Vagina (tissue), 2 donors: Measurements from ENCODE around the gene TFAP2C. TPM values are rescaled to one million over a fixed set of nuclear protein-coding genes. Genes with fewer than 3 reads are reported as not detected.

Source experiments
- DNase-seq, 2 donors: peaks; one replicate each; pipeline ENCODE4 v3.0.0-alpha.2; 2017; ENCODE audit errors: extremely low spot score in 2 of 2
- H3K27ac ChIP-seq: fragments of 200-600 bp; sonication (generic); one replicate; pipeline ENCODE4 v1.5.1; 2019
- H3K27me3 ChIP-seq: fragments of 200-600 bp; sonication (generic); one replicate; pipeline ENCODE4 v1.5.1; 2019
- H3K36me3 ChIP-seq, 2 donors: fragments of 200-600 bp; sonication (generic); one replicate each; pipeline ENCODE4 v1.5.1; 2017 to 2019
- H3K4me1 ChIP-seq: fragments of 200-600 bp; sonication (generic); one replicate; pipeline ENCODE4 v1.5.1; 2019
- H3K4me3 ChIP-seq, 2 donors: fragments of 200-600 bp; sonication (generic); 1 replicate in 1 of 2; 2 replicates in 1 of 2; pipeline ENCODE4 v1.5.1; 2016 to 2019
- H3K9me3 ChIP-seq: fragments of 200-600 bp; sonication (generic); one replicate; pipeline ENCODE4 v1.5.1; 2019
- CTCF ChIP-seq, 3 experiments: fragments of 450-650 bp in 2 of 3; fragments of 200-600 bp in 1 of 3; sonication (generic) in 1 of 3; IDR thresholded peaks; one replicate each; pipeline ENCODE4 v1.5.1; 2017 to 2019; ENCODE audit warnings: antibody characterized with exemption in 3 of 3, mild to moderate bottlenecking in 2 of 3, moderate library complexity in 2 of 3
- POLR2A ChIP-seq, 2 donors: fragments of 450-650 bp; IDR thresholded peaks; one replicate each; pipeline ENCODE4 v1.6.1; 2017; ENCODE audit warnings: antibody characterized with exemption in 2 of 2, mild to moderate bottlenecking in 2 of 2, moderate library complexity in 2 of 2
- POLR2AphosphoS5 ChIP-seq, 2 donors: sonication (generic); formaldehyde crosslinking; IDR thresholded peaks; one replicate each; pipeline ENCODE4 v1.9.0; 2017; ENCODE audit warnings: antibody characterized with exemption in 2 of 2, mild to moderate bottlenecking in 2 of 2, low read depth in 1 of 2; ENCODE audit not compliant: insufficient read depth in 1 of 2
- intact Hi-C: fragments of 100-400 bp; cut with DNase I; formaldehyde crosslinking; loops from one replicate; pipeline ENCODE4 v1.15.1; 2023
- total RNA-seq: library from RNA; depleted of rRNA; stranded (reverse); fragments of >200 nt; gene quantifications from one replicate; pipeline ENCODE4 v1.2.3, GENCODE V29; 2016

The TFAP2C gene
- total RNA-seq: 20.6 TPM

- H3K36me3 ChIP-seq: no peaks in the 10 kb centered on the region
- H3K4me3 ChIP-seq: peak within 1 kb of the TSS; percentile 75 to 86
- H3K27me3 ChIP-seq: no peaks in the 10 kb centered on the region
- TF ChIP-seq CTCF (IDR thresholded peaks at IDR 0.05): no peak
- TF ChIP-seq POLR2A (IDR thresholded peaks at IDR 0.05): peak in 1 of 2 donors; percentile 75
- TF ChIP-seq POLR2AphosphoS5 (IDR thresholded peaks at IDR 0.05; ENCODE audit: insufficient read depth in 1 of 2, low read depth in 1 of 2): peak in 1 of 2 donors; percentile 91
- H3K4me1 ChIP-seq: peaks cover 62% of the 10 kb centered on the region
- H3K9me3 ChIP-seq: no peaks in the 10 kb centered on the region
- DNase-seq: no peak
- intact Hi-C loops: no loop called here
- H3K27ac ChIP-seq: peak within 1 kb of the TSS; percentile 92
These were observed at the start of gene TFAP2C for GRCh38 chr20:56628873-56629463. Gene TFAP2C, plus strand, starts transcription at chr20:56629306. Its CDS starts 239 bp downstream, at chr20:56629545.

- DNase-seq: no peak
- Histone ChIP-seq H3K4me1 (no peaks in the 10 kb centered on the region), H3K36me3 (no peaks in the 10 kb centered on the region), H3K27ac (no peak overlapping the region), H3K9me3 (no peaks in the 10 kb centered on the region), H3K27me3 (no peaks in the 10 kb centered on the region), H3K4me3 (no peak overlapping the region)
- intact Hi-C loops: no loop called here
- no peak for TF ChIP-seq CTCF (IDR thresholded peaks at IDR 0.05)
- TF ChIP-seq POLR2A (IDR thresholded peaks at IDR 0.05): no peak
- no peak for TF ChIP-seq POLR2AphosphoS5 (IDR thresholded peaks at IDR 0.05; ENCODE audit: insufficient read depth in 1 of 2, low read depth in 1 of 2)
These were observed 48.9 kb upstream of the TFAP2C start for GRCh38 chr20:56580226-56580625.

- TF ChIP-seq POLR2A (IDR thresholded peaks at IDR 0.05) (no peak), POLR2AphosphoS5 (IDR thresholded peaks at IDR 0.05; ENCODE audit: insufficient read depth in 1 of 2, low read depth in 1 of 2) (no peak), CTCF (IDR thresholded peaks at IDR 0.05) (no peak)
These were observed 47.4 kb upstream of the TFAP2C start for GRCh38 chr20:56581701-56582100.

DNA sequence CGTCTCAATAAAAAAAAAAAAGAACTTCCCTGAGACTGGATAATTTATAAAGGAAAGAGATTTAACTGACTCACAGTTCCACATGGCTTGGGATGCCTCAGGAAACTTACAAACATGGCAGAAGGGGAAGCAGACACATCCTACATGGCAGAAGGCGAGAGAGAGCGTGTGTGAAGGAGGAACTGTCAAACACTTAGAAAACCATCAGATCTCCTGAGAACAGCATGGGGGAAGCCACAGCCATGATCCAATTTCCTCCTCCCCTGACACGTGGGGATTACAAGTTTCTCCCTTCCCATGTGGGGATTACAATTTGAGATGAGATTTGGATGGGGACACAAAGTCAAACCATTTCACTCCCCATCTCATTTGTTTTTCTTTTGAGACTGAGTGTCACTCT is 46.6 kb upstream of the TFAP2C start:
- Histone ChIP-seq H3K27me3 (no peaks in the 10 kb centered on the region), H3K36me3 (no peaks in the 10 kb centered on the region), H3K27ac (no peak overlapping the region), H3K4me3 (no peak overlapping the region), H3K4me1 (no peaks in the 10 kb centered on the region), H3K9me3 (no peaks in the 10 kb centered on the region)
- intact Hi-C loops: no loop called here
- no peak for TF ChIP-seq POLR2AphosphoS5 (IDR thresholded peaks at IDR 0.05; ENCODE audit: insufficient read depth in 1 of 2, low read depth in 1 of 2)
- no peak for TF ChIP-seq POLR2A (IDR thresholded peaks at IDR 0.05)
- no peak for TF ChIP-seq CTCF (IDR thresholded peaks at IDR 0.05)
- DNase-seq: no peak

More at GRCh38 chr20:56581701-56582100, 47.4 kb upstream of the TFAP2C start:
- H3K27ac ChIP-seq: no peak overlapping the region
- intact Hi-C loops: no loop called here
- no peaks in the 10 kb centered on the region for H3K27me3 ChIP-seq
- no peaks in the 10 kb centered on the region for H3K9me3 ChIP-seq
- H3K36me3 ChIP-seq: no peaks in the 10 kb centered on the region
- no peak for DNase-seq
- no peaks in the 10 kb centered on the region for H3K4me1 ChIP-seq
- H3K4me3 ChIP-seq: no peak overlapping the region

- Histone ChIP-seq H3K4me3 (no peak overlapping the region), H3K4me1 (no peaks in the 10 kb centered on the region), H3K9me3 (no peaks in the 10 kb centered on the region), H3K27ac (no peak overlapping the region), H3K27me3 (no peaks in the 10 kb centered on the region), H3K36me3 (no peaks in the 10 kb centered on the region)
- intact Hi-C loops: no loop called here
- TF ChIP-seq CTCF (IDR thresholded peaks at IDR 0.05): no peak
- no peak for TF ChIP-seq POLR2AphosphoS5 (IDR thresholded peaks at IDR 0.05; ENCODE audit: insufficient read depth in 1 of 2, low read depth in 1 of 2)
- no peak for TF ChIP-seq POLR2A (IDR thresholded peaks at IDR 0.05)
- no peak for DNase-seq
These were observed 44.2 kb upstream of the TFAP2C start for GRCh38 chr20:56584916-56585315.
